Neural crest cell (in vitro differentiated cells): ENCODE data around the gene B4GALT1. TPM values are rescaled to one million over a fixed set of nuclear protein-coding genes. Genes with fewer than 3 reads are reported as not detected.

ENCODE experiments used
- total RNA-seq: library from RNA; stranded (reverse); gene quantifications from 2 replicates; pipeline ENCODE4 v1.2.1, GENCODE V29; 2021

The B4GALT1 gene
- total RNA-seq, 1 donor from 2014 or later = 17.9 TPM

Other genes starting within 250 kb of the B4GALT1 start
- gene APTX, start 165.7 kb downstream of the B4GALT1 start, total RNA-seq = 38.7 and 40.0 TPM in 2 replicates
- 252 and 254 TPM in 2 replicates for gene DNAJA1, start 142.1 kb downstream of the B4GALT1 start, total RNA-seq
- 30.1 and 30.5 TPM in 2 replicates for gene SMU1, start 90.7 kb downstream of the B4GALT1 start, total RNA-seq
- not detected in 2 replicates for gene SPINK4, start 72.8 kb upstream of the B4GALT1 start, total RNA-seq
- 97.5 and 106 TPM in 2 replicates for gene BAG1, start 97.4 kb upstream of the B4GALT1 start, total RNA-seq
- 41.2 and 44.2 TPM in 2 replicates for gene CHMP5, start 97.7 kb upstream of the B4GALT1 start, total RNA-seq
- gene NFX1, start 123.2 kb upstream of the B4GALT1 start, total RNA-seq = 32.2 and 33.2 TPM in 2 replicates
- gene AQP7, start 235.2 kb upstream of the B4GALT1 start, total RNA-seq = 0.57 and 0.98 TPM in 2 replicates